ENCODE measurements around the gene ACVR1.

- TF ChIP-seq CTCF (IDR thresholded peaks at IDR 0.05): no peak
- TF ChIP-seq POLR2A (IDR thresholded peaks at IDR 0.05): no peak
These were observed 32.2 kb downstream of the ACVR1 start for GRCh38 chr2:157843935-157844334.

Data from testis (tissue), 2 donors.